HuH-7.5 (cell line): ENCODE data around the gene DSC3.
"Not testable (repeated sequence)": the region's sequence is repeated elsewhere in the genome, so short reads cannot be mapped to it uniquely, and the experiment has no call there.

Experiments
- DNase-seq: peaks from one replicate; pipeline ENCODE4 v3.0.0; 2011; ENCODE audit warnings: low spot score

The DSC3 gene

DNA sequence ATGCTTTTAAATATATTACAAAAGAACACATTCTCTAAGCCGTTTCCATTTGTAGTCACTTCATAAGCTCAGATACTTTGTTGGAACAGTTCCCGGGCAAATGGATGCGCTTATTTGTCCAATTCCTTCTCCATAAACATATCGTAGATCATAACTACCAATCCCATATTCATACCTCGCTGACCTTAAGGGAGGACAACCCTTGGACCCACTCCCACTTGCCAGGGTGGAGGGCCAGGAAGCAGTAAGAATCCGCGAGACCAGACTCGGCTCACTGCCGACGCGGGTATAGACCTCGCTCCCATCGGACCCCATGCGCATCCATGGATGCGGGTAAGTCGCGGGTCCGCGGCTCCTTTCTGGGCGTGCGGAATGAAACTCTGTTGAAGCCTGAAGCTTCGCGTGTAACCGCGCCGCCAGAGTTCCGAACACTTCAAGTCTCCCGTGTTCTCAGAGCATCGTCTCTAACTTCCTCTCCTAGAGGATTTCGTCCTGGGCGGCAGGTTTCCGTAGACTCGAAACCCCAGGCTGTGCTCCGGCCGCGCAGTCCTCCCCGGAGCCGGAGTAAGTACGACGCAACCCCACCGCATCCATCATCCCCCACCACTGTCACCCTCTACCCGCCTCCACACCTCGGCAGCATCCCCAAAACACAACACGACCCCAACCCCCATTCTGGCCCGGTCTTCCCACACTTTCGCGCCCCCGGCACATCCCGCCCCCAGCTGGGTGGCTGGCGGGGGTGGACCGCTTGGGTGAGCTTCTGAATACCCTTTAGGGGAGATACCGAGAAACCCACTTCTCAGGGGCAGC, 1.1 kb downstream of the DSC3 start:
- DNase-seq: no peak

DNA sequence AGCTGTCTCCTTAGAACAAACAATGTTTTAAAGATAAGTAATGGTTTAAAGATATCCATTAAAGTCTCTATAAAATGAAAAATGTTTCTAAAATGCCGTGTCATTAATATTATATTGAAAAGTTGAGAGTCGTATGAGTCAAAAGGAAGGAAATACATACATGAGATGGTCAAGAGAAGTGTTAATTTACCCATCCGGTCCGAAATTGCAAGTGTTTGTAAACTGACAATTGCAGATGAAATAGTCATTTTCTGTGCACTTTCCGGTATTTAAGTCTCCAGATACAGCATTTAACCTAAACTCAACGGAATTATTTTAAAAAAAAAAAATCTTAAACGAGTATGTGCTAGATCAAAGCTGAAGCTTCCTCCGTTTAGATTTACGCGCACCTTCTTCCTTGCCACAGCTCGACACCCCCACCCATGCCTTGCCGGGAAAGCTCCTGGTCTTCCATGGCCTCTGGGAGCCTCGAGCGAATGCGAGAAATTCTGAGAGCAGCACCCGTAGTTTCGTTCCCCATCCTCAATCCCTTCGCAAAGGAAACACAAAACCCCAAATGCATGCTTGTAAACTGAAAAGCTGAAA, 1.8 kb downstream of the DSC3 start:
- DNase-seq: no peak

DNA sequence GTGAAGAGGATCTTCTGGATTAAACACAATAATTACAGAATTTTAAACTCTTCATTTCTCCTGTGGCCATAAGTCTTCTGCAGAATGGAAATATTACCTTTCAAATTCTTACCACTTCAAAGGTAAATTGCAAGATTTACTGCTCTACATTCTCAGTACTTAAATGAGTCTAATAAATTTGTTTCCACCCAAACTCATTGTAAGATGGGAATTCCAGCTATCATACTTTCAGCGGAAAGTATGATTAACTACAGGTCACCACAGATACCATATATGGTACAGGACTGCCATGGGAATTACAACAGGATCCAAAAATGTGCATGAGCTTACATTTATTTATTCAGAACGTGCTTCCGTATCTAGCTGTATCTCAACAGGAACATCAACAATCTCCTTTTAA, 3.1 kb downstream of the DSC3 start:
- no peak for DNase-seq

DNA sequence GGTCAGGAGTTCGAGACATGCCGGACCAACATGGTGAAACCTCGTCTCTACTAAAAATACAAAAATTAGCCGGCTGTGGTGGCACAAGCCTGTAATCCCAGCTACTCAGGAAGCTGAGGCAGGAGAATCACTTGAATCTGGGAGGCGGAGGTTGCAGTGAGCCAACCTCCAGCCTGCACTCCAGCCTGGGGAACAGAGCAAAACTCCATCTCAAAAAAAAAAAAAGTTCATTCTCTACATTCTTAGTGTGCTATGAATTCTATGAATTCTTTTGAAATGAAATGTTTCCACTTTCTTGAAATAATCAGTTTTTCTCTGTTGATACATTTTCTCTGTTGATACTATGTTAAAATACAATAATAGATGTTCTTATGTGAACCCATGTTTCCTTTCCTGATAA, 4.9 kb downstream of the DSC3 start:
- DNase-seq: not testable (repeated sequence)

DNA sequence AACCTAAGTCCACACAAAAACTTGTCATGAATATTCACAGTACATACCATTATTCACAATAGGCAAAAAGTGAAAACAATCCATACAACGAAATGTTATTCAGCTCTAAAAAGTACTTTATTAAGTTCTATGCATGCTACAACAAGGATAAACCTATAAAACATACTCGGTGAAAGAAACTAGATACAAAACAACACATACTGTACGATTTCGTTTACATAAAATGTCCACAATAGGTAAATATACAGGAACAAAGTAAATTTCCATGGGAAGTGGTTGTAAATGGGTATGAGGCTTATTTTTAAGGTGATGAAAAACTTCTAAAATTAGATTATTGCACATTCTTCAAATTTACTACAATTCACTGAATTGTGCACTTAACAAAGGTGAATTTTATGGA, 8.0 kb downstream of the DSC3 start:
- no peak for DNase-seq

DNA sequence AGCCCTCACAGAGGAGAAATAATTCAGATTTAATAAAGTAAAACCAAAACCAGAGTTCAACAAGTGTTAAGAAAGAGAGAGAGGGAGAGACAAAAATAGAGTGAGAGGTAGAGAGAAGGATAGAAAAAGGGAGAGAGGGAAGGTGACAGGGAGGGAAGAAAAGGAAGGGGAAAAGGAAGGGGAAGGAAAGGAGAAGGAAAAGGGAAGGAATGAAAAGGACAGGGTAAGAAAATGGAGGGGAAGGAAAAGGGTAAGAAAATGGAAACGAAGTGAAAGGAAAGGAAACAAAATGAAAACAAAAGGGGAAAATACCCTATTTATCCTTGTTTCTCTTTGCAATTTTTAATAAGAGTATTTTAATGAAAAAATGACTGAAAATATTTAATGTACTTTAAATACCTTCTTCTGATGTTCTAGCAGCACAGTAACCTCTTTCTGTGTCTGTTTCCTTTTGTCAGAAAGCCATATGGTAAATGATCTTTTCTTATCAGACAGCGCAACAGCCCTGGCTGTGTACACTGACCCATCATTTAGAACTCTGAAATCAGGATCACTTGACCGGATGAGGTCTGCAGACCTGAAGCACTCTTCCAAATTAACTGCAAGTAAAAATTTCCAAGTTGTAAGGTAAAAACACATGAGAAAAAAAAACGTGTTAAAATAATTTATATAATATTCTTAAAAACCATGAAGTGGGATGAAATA, 11.8 kb downstream of the DSC3 start:
- no peak for DNase-seq

DNA sequence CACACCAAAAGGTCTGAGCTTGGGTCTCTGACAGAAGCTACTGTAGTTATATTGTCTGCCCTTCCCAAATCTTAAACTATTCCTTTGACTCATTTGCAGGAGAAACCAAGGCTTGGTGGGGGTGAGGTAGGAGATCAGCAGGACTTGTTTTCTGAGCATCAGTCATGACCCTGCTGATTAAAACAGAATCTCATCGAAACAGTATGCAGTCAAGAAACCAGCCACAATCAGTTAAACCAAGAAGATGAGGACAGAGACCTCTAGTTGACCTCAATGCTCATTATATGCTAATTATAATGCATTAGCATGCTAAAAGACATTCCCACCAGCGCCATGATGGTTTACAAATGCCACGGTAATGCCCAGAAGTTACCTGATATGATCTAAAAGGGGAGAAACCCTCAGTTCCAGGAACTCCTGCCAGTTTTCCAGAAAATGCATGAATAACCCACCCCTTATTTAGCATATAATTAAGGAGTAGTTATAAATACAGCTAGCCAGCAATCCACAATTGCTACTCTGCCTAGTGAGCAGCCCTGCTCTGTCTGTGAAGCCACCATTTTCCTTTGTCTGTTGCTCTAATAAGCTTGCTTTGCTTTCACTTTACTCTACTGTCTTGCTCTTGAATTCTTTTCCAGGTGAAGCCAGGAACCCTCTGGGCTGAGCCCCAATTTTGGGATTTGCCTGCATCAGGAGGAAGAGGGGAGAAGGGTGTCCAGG, 26.7 kb downstream of the DSC3 start:
- no peak for DNase-seq

DNA sequence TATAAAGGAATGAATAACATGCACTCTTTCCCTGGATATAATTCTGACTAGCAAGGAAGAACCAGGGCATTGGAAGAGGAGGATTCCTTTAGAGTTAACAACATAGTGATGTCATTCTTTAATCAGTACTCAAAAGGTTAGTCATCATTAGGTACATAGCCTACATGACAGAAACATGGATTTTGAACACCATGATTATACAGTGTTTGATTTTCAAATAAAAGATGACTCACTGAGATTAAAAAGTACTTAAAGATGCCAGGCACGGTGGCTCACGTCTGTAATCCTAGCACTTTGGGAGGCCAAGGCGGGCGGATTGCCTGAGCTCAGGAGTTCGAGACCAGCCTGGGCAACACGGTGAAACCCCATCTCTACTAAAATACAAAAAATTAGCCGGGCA, 31.1 kb downstream of the DSC3 start:
- DNase-seq: not testable (repeated sequence)

DNA sequence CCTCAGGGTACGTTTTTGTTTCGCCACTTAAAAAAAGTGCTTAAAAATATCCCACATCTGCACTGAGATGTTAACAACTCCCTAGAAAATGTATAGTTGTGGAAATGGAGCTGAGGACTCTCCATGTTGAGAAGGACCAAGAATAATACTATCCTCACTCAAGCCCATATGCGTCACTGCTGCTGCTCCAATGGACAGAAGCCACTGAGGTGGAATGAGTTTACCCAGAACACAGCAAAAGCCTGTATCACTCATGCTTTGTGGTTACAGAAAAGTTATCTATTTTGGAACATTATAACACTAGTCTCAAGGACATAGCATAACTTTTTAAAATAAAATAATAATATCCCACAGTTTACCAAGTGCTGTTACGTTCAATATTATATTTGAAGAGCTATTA, 31.9 kb downstream of the DSC3 start:
- no peak for DNase-seq

DNA sequence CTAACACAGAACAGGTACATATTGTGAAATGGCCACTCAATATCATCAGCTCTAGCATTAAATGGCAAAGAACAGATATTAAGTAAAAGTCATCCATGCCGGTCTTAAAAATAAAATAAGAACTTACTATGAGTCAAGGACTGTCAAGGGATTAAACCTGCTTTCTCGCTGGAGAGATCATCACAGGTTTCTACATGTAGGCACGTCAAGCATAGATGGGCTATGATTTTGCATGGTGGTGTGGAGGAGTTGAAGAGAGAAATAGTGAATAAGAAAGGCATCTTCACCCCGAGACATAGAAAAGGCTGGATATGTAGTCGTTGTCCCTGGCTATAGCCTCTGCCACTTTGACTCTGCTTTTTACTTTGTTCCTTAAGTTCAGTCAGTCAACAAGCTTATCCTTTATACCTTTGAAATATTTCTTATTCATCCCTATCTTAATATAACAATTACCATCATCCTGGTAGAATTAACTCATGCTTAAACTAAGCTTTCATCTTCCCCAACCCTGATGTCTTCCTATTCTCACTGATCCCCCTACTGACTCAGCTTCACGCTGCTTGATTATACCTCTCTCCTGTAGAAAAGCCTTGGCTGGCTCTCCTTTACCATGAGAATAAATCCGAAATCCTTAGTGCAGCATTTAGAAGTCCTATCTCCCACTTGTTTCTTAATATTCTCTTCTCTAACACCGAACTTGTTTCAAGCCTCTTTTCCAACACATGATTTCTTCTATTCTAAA, 42.5 kb downstream of the DSC3 start:
- no peak for DNase-seq

DNA sequence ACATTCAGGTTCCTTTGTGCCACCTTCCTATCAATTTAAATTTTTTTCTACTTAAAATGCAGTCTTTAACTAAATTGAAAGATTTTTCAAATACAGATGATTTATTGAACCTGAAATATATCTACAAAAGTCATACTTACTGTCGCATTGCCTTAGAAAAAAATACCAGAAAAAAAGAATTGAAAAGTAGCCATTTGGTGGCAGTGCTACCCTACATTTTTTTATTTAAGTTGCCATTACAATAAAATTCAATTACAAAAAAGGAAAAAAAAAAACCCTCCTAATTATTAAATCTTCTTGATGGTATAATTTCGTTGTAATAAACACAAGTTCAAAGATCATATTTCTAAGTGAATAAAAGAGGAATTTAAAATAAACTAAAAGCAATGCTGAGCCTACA, 43.4 kb downstream of the DSC3 start:
- no peak for DNase-seq

DNA sequence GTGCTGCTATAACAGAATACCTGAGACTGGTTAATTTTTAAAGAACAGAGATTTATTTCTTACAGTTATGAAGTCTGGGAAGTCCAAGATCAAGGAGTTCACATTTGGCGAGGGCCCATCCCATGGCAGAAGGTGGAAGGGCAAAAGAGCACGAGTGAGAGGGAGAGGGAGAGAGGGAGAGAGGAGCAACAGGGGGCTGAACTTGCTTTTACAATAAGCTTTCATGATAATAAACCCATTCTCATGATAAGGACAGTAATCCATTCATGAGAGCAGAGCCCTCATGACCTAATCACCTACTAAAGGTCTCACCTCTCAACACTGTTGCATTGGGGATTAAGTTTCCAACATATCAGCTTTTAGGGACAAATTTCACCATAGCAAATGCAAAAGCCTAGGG, 45.3 kb downstream of the DSC3 start:
- DNase-seq: no peak

DNA sequence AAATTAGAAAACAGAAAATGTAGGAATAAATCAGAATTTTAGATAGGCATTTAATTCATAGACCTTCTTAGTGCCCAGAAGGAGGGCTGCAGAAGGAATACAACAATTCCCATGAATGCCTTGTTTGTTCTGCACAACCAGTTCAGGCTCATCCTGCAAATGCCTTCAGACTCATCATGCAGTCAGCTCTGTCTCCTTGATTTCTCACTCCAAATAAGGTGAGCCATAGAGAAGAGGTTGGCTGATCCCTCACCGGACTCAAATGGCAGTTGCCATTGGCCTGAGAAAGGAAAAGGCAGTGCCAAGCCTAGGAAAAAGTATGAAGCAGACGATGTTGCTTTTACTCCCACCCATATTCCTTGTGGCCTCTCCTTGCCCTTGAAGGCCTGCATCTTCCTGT, 50.3 kb downstream of the DSC3 start:
- DNase-seq: no peak

DNA sequence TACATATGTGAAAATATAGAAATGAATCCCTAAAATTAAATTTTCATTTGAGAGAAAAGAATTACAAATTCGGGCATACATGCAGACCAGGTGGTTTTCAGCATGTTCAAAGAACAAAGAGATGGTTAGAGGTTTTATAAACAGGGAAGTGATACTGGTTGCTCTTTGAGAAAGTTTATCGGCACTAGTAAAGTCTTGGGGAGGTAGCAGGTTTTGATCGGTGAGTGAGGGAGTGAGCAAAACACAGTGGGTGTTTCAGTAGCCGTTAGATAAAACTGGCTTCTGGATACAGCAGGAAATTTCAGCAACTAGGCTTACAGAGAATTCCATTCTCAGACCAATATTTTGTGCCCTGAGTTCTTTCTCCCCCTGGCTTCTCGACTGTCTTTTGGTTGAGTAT, 51.1 kb downstream of the DSC3 start:
- no peak for DNase-seq

DNA sequence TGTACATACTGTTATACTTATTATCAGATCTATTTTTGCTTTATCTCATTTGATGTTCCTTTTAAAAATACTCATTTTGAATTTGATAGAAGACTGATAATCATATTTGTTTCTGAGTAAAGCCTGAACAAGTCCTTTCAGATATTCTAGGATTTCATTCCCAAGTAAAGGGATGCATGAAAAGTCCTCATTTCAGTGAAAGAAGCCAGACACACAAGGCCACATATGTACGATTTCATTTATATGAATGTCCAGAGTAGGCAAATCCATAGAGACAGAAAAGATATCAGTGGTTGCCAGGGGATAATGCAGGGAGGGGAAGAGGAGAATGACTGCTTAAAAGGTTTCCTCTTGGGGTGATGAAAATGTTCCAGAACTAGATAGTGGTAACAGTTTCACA, 53.4 kb downstream of the DSC3 start:
- no peak for DNase-seq

DNA sequence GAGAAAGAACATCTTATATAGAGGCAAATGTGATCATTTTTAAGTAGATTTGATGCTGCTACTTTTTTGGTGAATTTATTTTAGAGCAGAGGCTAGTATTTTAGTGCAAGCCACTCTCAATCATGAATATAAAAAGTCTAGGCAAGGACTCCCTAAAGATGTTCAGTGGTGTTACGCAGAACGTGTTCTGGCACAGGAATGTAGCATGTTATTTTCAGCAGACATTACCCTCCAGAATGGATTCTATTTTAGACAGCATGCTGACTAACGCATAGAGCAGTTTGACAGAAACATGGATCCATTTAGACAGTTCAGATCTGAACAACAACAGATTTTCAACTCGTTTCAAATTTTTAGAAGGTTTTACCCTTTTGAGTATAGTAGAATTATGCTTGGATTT, 54.1 kb downstream of the DSC3 start:
- DNase-seq: no peak

DNA sequence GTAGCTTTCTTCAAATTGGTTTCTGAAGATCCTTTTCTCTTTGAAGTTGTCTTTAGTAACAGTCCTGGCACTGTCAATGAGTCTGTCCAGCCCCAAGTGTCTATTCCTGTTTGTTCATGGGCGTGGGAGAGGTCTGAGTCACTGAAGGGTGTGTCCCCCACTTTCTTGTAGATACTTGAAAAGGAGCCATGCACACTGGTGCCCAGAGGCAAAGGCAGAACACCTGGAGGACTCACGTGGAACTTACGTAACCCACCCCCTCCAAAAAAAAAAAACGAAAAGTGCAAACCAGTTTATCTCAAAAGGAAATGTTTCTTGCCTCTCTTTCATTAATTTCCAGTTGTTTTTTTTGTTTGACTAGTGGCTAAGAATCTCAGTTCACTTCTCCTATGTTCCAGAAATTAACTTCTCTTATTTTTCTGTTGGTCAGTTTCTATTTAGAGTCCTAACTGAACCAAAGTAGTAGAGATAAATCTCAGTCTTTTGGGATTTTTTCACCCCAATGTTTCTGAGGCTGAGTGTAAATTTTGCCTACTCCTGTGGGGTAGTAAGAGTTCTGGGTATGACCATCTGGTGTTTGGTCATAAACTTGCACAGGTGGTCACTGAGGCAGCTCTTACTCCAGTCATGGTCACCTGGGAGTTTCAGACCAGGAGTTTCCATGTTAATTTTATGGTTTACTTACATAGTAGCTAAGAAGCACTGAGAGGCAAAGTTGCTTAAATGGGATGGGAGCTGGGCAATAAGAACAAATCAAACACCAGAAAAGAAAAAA, 54.9 kb downstream of the DSC3 start:
- no peak for DNase-seq

DNA sequence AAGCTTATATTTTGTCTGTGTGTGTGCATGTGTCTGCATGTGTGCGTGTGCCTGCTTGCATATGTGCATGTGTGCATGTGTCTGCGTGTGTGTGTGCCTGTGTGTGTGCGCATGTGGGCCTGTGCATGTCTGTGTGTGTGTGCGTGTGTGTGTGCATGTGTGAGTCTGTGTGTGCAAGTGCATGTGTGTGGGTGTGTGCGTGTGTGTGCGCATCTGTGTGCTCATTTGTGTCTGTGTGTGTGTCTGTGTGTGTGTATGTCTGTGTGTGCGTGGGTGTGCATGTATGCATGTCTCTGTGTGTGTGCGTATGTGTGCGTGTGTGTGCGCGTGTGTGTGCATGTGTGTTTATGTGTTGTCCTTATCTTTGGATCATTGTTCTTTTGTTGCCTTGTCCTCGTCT, 56.8 kb downstream of the DSC3 start:
- DNase-seq: no peak

DNA sequence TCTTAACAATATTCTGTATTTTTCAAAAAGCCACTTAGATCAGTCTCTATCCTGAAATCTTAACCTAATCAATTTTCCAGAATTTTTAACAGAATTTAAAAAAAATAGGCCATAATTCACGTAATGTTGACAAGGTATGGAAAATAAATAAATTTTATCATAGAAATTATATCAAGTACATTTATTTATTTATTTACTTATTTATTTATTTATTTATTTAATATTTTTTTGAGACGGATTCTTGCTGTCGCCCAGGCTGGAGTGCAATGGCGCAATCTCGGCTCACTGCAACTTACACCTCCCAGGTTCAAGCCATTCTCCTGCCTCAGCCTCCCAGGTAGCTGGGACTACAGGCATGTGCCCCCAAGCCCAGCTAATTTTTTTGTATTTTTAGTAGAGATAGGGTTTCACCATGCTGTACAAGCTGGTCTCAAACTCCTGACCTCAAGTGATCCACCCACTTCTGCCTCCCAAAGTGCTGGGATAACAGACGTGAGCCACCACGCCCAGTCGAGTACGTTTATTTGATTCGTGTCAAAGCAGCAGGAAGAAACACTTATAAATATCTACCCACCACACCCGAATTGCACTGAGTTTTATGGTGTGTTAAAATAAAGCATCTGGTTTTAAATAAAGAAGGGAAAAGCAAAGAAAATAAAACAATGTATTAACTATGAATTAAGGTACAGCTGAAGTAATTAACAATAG, 60.1 kb downstream of the DSC3 start:
- no peak for DNase-seq

DNA sequence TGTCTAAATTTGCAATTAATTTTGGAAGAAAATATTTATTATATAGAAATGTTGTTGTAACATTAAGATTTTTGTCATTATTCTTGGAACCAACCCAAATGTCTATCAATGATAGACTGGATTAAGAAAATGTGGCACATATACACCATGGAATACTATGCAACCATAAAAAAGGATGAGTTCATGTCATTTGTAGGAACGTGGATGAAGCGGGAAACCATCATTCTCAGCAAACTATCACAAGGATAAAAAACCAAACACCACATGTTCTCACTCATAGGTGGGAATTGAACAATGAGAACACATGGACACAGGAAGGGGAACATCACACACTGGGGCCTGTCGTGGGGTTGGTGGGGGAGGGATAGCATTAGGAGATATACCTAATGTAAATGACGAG, 64.5 kb downstream of the DSC3 start:
- not testable (repeated sequence) for DNase-seq
